CD4-positive, alpha-beta T cell treated with Interleukin-17A for 1 hour (primary cell): Measurements from ENCODE around the gene SUPT5H.

Experiments
- DNase-seq: peaks from one replicate; pipeline ENCODE4 v3.0.0-alpha.2; 2020

SUPT5H gene

GRCh38 chr19:39498798-39499642 lies 53.6 kb downstream of the SUPT5H start, which contains the start of gene DLL3:
Gene DLL3, plus strand, starts transcription at chr19:39498947. Its CDS starts 28 bp downstream, at chr19:39498975.
- DNase-seq = no peak

GRCh38 chr19:39499932-39500331 lies 54.5 kb downstream of the SUPT5H start:
- no peak for DNase-seq

DNA sequence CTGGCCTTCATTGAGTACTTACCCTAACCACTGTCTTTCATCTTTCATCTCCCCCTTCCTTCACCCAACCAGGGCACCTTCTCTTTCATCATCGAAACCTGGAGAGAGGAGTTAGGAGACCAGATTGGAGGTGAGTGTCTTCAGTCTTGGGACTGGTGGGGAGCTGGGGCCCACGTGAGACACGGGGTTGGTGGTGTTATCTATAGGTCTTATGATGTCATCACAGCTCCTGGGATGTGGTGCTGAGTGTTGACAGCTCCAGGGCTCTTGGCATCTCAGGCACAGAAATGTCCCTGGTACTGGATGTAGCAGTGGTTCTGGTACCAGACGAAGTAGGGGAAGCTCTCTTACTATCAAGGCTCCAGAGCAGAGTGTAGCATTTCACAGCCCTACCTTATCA lies 55.2 kb downstream of the SUPT5H start:
- DNase-seq = no peak

DNA sequence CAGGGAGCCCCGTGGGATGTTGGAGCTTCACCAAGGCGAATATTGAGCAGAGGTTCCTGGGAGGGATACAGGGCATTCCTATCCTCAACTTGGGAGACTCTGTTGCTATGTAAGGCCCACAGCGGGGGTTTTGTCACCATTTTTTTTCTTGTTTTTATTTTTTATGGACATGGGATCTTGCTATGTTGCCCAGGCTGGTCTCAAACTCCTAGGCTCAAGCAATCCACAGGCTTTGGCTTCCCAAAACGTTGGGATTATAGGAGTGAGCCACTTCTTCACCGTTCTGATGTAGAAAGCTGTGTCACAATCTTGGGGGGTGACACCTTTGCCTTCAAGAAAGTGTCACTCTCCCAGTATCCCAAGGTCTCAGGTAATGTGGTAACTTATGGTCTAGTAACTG lies 56.0 kb downstream of the SUPT5H start:
- DNase-seq = no peak

DNA sequence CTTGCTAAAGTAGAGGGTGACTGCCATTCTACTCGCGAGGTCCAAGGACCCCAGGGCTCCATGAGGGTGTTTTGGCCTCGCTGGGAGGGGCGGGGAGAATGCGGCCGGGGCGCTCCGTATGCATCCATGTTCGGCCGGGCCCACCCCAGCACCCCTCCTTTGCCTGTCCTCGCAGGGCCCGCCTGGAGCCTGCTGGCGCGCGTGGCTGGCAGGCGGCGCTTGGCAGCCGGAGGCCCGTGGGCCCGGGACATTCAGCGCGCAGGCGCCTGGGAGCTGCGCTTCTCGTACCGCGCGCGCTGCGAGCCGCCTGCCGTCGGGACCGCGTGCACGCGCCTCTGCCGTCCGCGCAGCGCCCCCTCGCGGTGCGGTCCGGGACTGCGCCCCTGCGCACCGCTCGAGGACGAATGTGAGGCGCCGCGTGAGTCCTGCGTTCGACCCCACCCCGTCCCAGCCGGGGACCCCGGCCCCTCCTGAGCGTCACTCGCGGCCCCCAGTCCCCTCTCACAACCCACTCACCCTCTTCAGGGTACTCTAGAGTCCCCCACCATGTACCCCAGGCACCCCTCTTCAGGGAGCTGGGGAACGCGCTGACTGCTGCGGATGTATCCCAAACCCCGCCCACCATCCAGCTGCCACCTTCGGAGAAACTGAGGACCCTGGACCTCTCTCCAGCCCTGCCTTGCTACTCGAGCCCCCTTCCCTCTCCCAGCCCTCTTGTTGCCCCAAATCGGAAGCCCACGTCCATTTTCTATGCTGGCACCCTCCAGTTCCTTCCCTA lies 57.4 kb downstream of the SUPT5H start:
- peak; percentile 76 for DNase-seq

GRCh38 chr19:39506598-39506943 lies 61.2 kb downstream of the SUPT5H start:
- no peak for DNase-seq

GRCh38 chr19:39506944-39507714 lies 61.7 kb downstream of the SUPT5H start:
- DNase-seq = peak; percentile 61

GRCh38 chr19:39507715-39508364 lies 62.5 kb downstream of the SUPT5H start:
- DNase-seq = no peak

GRCh38 chr19:39508629-39509028 lies 63.2 kb downstream of the SUPT5H start:
- no peak for DNase-seq

- DNase-seq = no peak
Measured at GRCh38 chr19:39509233-39509632, 63.9 kb downstream of the SUPT5H start.

- DNase-seq = no peak
Measured at GRCh38 chr19:39512988-39513387, 67.6 kb downstream of the SUPT5H start.

DNA sequence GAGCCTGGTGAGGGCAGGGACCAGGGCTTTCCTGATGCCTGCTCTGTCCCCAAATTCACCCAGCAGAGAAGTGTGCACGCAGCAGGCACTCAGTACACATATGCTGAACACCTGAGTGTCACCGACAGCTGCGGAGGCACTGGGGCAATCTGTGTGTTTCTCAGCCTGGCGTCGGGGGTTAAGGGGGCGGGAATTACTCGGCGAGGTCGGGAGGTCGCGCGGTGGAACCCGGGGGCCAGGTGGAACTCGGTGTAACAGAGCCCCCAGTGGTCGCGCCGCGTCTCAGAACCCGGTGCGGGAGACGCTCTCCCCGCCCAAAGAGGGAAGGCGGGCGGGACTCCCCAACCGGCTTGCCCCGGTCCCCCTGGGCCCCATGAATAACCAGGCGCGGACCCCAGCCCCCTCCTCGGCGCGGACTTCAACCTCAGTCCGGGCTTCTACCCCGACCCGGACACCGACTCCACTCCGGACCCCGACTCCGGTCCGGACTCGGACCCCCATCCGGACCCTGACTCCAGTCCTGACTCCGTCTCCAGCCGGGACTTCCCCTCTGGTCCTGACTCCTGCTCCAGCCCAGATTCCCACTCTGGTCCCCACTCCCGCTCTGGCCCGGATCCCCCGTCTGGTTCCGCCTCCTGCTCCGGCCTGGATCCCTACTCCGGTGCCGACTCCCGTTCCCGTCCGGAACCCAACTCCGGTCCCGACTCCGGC lies 69.6 kb downstream of the SUPT5H start, which contains the start of gene SELENOV:
SELENOV (plus strand) TSS at position 300 of the 711 bp plus-strand sequence; CDS start at position 374, 74 bp downstream.
- DNase-seq = no peak

GRCh38 chr19:39515551-39516191 lies 70.3 kb downstream of the SUPT5H start:
- no peak for DNase-seq

DNA sequence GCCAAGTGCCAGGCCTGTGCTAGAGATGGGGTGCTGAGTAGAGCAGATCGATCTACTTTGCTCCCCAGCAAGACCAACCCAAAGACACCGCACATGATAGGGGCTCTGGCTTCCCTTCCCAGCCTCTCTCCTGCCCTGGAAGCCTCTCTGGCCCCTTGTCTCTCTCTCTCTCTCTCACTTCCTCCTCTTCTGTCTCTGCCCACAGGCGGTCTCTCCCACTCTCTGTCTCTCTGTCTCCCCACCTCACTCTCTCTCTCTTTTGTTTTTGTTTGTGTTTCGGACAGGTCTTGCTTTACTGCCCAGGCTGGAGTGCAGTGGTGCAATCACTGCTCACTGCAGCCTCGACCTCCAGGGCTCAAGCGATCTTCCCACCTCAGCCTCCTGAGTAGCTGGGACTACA lies 70.9 kb downstream of the SUPT5H start:
- no peak for DNase-seq

GRCh38 chr19:39517432-39517831 lies 72.0 kb downstream of the SUPT5H start:
- no peak for DNase-seq

DNA sequence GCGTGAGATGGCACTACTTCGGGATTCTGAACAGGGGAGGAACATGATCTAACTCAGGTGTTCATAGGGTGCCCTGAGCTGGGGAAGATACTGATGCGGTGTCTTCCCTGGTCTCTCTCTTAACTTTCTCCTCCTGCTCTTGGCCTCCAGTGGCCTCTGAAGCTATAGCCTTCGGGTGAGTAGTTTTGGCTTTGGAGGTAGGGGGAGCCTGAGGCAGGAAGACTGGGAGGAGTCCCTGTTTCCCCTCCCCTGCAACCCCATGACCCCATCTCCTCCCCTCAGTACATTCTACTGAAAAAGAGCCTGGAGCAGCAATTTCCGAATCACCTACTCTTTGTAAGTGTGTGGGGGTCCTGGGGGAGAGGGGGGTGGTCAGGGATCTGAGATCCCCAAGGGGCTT lies 73.1 kb downstream of the SUPT5H start:
- no peak for DNase-seq

DNA sequence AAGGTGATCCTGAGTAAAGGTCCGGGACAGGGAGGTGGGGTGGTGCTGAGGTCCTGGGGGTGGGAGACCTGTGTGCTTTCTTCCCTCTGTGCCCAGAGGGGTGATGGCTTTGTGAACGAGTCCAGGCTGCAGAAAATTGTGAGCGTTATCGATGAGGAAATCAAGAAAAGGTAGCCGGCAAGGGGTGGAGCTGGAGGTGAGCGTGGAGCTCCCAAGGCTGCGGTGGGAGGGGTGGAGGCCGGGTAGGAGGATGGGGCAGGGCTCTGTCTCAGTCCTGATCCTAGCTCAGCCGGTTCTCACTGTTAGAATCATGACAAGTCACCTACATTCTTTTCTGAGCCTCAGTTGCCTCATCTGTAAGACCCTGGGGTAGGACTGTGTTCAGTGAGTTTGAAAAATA lies 73.6 kb downstream of the SUPT5H start:
- DNase-seq = no peak

GRCh38 chr19:39520541-39521484 lies 75.4 kb downstream of the SUPT5H start:
- DNase-seq = no peak

DNA sequence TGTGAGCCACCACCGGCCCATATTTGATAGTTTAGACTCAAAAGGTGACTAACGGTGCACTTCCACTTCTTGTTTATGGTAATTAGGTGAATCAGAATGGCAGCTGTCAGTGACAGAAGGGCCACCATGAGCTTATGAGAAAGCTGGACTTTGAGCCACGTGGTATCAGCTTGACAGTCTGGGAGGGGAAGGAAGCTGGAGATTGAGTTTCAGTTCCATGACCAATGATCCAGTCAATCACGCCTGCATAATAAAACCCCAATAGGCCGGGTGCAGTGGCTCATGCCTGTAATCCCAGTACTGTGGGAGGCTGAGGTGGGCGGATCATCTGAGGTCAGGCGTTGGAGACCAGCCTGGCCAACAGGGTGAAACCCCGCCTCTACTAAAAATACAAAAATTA lies 79.1 kb downstream of the SUPT5H start:
- peak; percentile 22 for DNase-seq

GRCh38 chr19:39525205-39525604 lies 79.8 kb downstream of the SUPT5H start:
- DNase-seq = no peak
